Progenitor cell of endocrine pancreas (in vitro differentiated cells): ENCODE results near the gene KDELR1. TPM values are rescaled to one million over a fixed set of nuclear protein-coding genes. Genes with fewer than 3 reads are reported as not detected.

Experiments used
- DNase-seq: peaks from one replicate; pipeline ENCODE4 v3.0.0; 2021; ENCODE audit warnings: low spot score; ENCODE audit not compliant: unreplicated experiment
- H3K27ac Mint-ChIP-seq: 2 replicates; pipeline ENCODE4 v1.8.0; 2021; ENCODE audit warnings: mild to moderate bottlenecking, moderate library complexity, mixed read lengths
- H3K27me3 Mint-ChIP-seq: 2 replicates; pipeline ENCODE4 v1.8.0; 2021; ENCODE audit warnings: mixed read lengths
- H3K36me3 Mint-ChIP-seq: 2 replicates; pipeline ENCODE4 v1.8.0; 2022; ENCODE audit warnings: mixed read lengths; ENCODE audit not compliant: insufficient read depth
- H3K4me1 Mint-ChIP-seq: 2 replicates; pipeline ENCODE4 v1.8.0; 2021; ENCODE audit warnings: low read depth, mixed read lengths
- H3K4me3 Mint-ChIP-seq: 2 replicates; pipeline ENCODE4 v1.8.0; 2021; ENCODE audit warnings: low read depth, mild to moderate bottlenecking, moderate library complexity, mixed read lengths
- H3K9me3 Mint-ChIP-seq: 2 replicates; pipeline ENCODE4 v1.8.0; 2021; ENCODE audit warnings: low read depth, mixed read lengths
- total RNA-seq: library from RNA; stranded (reverse); gene quantifications from 2 replicates; pipeline ENCODE4 v1.2.1, GENCODE V29; 2021
- TF ChIP-seq, protein P1 (sequence below): fragments of 200-600 bp; sonication (generic); IDR thresholded peaks from one replicate; pipeline ENCODE4 v1.5.0; 2021; ENCODE audit warnings: antibody characterized with exemption, mild to moderate bottlenecking; ENCODE audit not compliant: unreplicated experiment

KDELR1 gene
- total RNA-seq, 1 donor from 2014 or later = 213 TPM

GRCh38 chr19:48344892-48345291 is 46.5 kb downstream of the KDELR1 start:
- no peak for DNase-seq
- H3K4me1 Mint-ChIP-seq = no peaks in the 10 kb centered on the region

GRCh38 chr19:48342841-48343540 is 48.4 kb downstream of the KDELR1 start:
- no peaks in the 10 kb centered on the region for H3K9me3 Mint-ChIP-seq
- no peak overlapping the region for H3K4me3 Mint-ChIP-seq
- no peak for DNase-seq
- H3K4me1 Mint-ChIP-seq = no peaks in the 10 kb centered on the region
- H3K27me3 Mint-ChIP-seq = no peaks in the 10 kb centered on the region
- H3K36me3 Mint-ChIP-seq = no peaks in the 10 kb centered on the region
- TF ChIP-seq, protein P1, sequence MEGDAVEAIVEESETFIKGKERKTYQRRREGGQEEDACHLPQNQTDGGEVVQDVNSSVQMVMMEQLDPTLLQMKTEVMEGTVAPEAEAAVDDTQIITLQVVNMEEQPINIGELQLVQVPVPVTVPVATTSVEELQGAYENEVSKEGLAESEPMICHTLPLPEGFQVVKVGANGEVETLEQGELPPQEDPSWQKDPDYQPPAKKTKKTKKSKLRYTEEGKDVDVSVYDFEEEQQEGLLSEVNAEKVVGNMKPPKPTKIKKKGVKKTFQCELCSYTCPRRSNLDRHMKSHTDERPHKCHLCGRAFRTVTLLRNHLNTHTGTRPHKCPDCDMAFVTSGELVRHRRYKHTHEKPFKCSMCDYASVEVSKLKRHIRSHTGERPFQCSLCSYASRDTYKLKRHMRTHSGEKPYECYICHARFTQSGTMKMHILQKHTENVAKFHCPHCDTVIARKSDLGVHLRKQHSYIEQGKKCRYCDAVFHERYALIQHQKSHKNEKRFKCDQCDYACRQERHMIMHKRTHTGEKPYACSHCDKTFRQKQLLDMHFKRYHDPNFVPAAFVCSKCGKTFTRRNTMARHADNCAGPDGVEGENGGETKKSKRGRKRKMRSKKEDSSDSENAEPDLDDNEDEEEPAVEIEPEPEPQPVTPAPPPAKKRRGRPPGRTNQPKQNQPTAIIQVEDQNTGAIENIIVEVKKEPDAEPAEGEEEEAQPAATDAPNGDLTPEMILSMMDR = no peak
- no peak overlapping the region for H3K27ac Mint-ChIP-seq

More at GRCh38 chr19:48344892-48345291, 46.5 kb downstream of the KDELR1 start:
- Mint-ChIP-seq H3K36me3 (no peaks in the 10 kb centered on the region), H3K9me3 (no peaks in the 10 kb centered on the region), H3K4me3 (no peak overlapping the region), H3K27me3 (no peaks in the 10 kb centered on the region), H3K27ac (no peak overlapping the region)
- TF ChIP-seq, protein P1 = no peak

GRCh38 chr19:48342414-48342738 is 49.0 kb downstream of the KDELR1 start:
- TF ChIP-seq, protein P1 = no peak
- no peak for DNase-seq
- Mint-ChIP-seq H3K4me1 (no peaks in the 10 kb centered on the region), H3K27me3 (no peaks in the 10 kb centered on the region), H3K36me3 (no peaks in the 10 kb centered on the region), H3K9me3 (no peaks in the 10 kb centered on the region), H3K27ac (no peak overlapping the region), H3K4me3 (no peak overlapping the region)

- no peak for DNase-seq
- Mint-ChIP-seq H3K27ac (no peak overlapping the region), H3K9me3 (no peaks in the 10 kb centered on the region), H3K4me1 (no peaks in the 10 kb centered on the region), H3K27me3 (no peaks in the 10 kb centered on the region), H3K36me3 (no peaks in the 10 kb centered on the region), H3K4me3 (no peak overlapping the region)
- TF ChIP-seq, protein P1 = no peak
Measured at GRCh38 chr19:48341515-48342413, 49.6 kb downstream of the KDELR1 start.

DNA sequence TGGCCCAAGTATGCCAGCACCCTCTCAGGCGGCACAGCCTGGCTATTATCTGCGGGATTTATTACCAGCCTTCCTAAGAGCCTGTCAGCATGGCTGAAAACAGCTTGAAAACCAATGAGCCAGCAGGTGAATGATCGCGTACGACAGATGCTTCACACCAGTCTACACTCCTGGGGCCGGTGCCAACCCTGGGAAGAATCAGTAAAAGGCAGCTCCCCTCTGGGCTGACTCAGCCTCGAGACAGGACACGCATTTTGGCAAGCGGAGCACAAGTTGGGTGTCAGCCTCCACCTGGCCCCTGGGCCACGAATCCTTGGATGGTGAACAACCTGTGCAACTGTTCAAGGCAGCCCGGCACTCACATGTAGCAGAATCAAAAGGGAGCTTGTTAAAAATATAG is 50.4 kb downstream of the KDELR1 start:
- no peaks in the 10 kb centered on the region for H3K9me3 Mint-ChIP-seq
- no peak overlapping the region for H3K4me3 Mint-ChIP-seq
- no peak for DNase-seq

More for the DNA sequence above, 50.4 kb downstream of the KDELR1 start:
- no peaks in the 10 kb centered on the region for H3K27me3 Mint-ChIP-seq
- H3K4me1 Mint-ChIP-seq = no peaks in the 10 kb centered on the region
- H3K27ac Mint-ChIP-seq = peak overlapping the region; percentile 16
- H3K36me3 Mint-ChIP-seq = no peaks in the 10 kb centered on the region
- TF ChIP-seq, protein P1 = no peak
